Umbilical cord (tissue), 2 donors: ENCODE data around the gene MAN2A1. TPM values are rescaled to one million over a fixed set of nuclear protein-coding genes. Genes with fewer than 3 reads are reported as not detected.
"Not testable (repeated sequence)": the region's sequence is repeated elsewhere in the genome, so short reads cannot be mapped to it uniquely, and the experiment has no call there.

ENCODE experiments used
- DNase-seq: peaks from one replicate; pipeline ENCODE4 v3.0.0-alpha.2; 2015; ENCODE audit warnings: low spot score
- total RNA-seq: library from RNA; depleted of rRNA; stranded (reverse); fragments of >200 nt; gene quantifications from one replicate; pipeline ENCODE4 v1.2.3, GENCODE V29; 2014; ENCODE audit warnings: low replicate concordance; ENCODE audit not compliant: insufficient read depth

MAN2A1 gene
- total RNA-seq, 1 donor from 2014 or later: 69.8 TPM

DNA sequence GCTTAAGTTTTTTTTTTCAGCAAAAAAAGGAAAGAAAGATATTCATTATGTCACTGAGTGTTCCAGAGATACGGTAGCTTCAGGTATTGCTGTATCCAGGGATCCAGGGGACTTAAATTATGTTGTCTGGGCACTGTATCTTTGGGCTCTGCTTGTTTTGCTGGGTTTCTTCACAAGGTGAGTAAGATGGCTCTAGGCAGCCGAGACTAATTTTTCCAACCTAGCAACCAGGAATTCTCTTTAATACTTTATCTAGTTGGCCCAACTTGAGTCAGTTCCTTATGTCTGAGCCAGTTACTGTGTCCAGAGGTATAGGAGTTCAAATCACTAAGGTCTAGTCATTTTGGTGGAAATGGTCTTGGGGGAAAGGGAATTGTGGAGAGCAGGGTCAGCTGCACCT, 66.0 kb downstream of the MAN2A1 start:
- DNase-seq: no peak

DNA sequence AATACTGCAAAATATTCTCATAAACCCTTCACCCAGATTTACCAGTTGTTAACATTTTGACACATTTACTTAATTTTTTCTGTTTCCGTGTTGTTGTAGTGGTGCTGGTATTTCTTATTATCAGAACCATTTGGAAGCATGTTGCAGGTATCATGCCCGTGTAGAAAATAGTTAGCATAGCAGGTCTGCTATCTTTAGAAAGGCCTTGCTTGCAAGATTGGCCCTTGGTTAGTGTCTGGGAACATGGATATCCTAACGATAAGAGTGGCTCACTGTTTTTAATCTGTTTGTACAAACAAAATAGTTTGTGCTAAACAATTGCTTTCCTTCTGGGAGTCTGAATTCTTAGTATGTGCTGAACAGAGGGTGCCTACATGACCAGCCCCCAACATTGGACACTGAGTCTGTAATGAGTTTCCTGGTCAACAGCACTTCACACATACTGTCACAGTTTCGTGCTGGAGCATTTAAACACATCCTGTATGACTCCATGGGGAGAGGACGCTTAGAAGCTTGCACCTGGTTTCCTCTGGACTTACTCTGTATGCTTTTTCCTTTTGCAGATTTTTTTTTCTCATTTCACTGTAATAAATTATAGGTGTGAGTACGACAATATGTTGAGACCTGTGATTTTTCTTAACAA, 66.9 kb downstream of the MAN2A1 start:
- DNase-seq: no peak

DNA sequence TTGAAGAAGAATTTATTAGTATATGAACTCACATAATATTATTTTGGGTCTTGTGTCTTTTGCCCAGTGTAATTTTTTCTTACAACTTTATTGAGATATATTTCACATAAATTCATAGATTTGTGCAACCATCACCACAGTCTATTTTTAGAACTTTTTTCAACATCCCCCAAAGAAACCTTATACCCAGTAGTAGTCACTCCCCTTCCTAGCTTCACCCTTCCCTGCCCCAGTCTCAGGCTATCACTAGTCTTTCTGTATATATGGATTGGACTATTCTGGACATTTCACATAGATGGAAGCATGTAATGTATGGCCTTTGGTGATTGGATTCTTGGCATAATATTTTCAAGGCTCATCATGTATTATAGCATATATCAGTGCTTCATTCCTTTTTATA, 67.8 kb downstream of the MAN2A1 start:
- DNase-seq: no peak

DNA sequence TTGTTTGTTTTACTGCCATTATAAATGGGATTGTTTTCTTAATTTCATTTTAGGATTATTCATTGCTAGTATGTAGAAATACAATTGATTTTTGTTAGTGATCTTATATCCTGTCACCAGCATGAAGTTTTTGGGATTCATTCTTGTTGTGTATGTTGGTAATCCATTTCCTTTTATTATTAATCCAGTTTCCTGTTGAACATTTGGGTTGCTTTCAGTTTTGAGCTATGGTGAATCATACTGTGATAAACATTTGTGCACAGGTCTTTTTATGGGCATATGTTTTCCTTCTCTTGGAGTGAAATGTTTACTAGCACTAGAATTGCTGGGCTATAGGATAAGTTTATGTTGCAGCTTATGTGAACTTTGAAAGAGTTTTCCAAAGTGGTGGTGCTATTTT, 69.6 kb downstream of the MAN2A1 start:
- peak; percentile 46 for DNase-seq

DNA sequence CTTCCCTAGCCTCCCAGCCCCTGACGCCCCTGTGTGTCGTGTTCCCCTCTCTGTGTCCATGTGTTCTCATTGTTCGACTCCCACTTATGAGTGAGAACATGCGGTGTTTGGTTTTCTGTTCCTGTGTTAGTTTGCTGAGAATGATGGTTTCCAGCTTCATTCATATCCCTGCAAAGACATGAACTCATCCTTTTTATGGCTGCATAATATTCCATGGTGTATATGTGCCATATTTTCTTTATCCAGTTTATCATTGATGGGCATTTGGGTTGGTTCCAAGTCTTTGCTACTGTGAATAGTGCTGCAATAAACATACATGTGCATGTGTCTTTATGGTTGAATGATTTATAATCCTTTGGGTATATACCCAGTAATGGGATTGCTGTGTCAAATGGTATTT, 70.4 kb downstream of the MAN2A1 start:
- not testable (repeated sequence) for DNase-seq

DNA sequence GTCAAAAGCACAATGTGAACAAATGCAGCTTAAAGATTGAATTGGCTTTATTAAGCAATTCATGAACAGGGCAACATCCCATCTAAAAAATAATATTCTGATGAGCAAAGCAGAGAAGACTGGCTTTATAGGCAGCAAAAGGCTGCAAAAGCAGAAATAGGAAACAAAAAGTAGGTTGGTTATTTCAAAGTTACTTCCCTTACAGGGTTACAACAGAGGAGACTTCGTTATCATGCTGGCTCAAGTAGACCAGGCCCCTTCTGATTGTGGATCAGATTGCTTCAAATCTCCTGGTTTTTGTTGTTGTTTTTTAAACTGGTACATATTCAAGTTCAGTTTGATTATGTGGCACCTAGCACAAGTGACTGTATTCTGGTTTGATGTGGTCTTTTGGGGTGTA, 73.1 kb downstream of the MAN2A1 start:
- no peak for DNase-seq

DNA sequence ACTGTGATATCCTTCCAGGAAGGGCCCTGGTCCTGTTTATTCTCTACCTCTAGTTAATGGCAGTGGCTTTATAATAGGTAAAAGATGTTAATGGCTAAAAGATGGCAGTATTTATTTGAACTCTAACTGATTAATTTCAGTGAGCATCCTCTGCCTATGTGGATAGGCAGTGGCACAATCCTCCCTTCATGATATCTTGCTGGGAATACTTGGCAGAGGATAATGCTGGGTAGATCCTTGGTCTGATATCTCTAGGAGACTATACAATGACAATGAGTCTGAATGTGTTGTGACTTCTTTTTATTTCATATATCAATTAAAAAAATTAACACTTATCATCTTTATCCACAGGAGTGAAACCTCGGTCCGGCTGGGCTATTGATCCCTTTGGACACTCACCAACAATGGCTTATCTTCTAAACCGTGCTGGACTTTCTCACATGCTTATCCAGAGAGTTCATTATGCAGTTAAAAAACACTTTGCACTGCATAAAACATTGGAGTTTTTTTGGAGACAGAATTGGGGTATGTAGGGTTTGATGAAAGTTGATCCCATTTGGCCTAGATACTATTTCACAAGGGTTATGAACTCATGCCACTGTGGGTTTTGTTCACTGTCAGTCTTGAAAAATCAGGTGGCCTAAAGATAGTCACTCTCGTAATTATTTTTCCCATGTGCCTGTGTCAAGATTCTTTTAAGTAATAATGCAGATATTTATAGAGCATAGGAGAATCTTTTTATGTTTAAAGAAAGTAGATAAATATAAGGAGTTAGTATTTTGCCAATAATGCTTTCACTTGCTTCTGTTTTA, 77.7 kb downstream of the MAN2A1 start:
- no peak for DNase-seq

DNA sequence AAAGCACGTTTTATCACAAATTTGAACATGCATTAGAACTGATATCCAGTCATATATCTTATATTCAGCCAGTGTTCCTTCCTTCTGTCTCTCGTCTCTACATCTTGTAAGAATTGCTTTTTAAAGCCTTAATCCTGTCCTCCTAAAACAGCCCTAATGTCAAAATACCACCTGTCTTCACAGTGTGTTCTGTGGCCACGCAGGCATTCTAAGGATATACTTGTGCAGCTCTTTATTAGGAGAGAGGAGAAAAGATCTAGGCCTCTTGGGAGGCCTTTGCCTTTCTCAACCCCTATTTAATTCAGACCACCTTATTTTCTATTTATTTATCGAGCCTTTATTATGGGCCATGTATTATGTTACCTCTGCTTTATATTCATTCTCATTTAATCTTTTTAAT, 78.3 kb downstream of the MAN2A1 start:
- DNase-seq: no peak

DNA sequence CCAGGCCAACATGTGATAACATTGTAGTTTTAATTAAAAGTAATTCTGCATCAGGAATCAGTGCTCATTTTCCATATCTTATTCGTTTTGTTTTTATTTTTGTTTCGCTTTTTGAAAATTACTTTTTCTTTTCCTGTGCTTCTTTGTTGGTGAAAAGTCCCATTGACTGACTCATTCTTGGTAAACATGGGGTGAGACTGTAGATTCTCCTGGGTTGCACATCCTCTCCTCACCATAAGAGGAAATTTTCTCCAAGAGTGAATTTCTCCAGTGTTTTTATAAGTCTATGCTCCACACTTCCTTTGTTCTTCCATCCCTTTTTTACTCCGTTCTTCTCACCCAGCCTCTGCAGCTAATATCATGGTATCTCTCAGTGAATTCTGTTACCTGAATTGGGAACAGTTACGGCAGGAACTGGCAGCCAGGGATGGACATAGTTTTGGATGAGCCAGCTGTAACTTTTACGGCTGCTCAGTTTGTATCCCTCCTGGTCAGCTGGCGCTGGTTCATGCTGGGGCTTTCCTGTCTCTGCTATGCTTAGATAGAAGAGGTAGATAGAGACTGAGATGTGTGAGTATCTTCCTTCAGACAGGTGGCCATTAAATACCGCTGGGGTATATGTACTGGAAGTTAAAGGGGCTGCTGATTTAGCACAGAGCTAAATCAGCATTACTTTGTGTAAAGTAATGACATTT, 80.0 kb downstream of the MAN2A1 start:
- DNase-seq: no peak

DNA sequence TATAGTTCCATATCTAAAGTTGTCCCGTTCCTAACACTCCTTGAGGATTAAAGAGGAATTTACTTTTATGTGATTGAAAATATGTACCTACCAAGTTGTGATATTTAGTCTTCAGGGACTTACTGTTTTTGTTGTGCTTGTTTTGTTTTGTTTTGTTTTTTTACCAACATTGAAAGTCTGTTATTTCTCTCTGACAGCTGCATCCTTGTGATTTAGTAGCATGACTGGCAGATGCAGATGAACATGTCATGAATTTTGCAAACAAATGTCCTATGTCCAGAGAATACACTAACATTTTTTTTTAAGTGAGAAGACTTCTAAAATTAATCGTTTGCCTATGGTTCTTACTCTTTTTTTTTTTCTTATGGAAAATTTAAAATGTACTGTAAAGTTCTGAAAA, 85.4 kb downstream of the MAN2A1 start:
- DNase-seq: no peak

DNA sequence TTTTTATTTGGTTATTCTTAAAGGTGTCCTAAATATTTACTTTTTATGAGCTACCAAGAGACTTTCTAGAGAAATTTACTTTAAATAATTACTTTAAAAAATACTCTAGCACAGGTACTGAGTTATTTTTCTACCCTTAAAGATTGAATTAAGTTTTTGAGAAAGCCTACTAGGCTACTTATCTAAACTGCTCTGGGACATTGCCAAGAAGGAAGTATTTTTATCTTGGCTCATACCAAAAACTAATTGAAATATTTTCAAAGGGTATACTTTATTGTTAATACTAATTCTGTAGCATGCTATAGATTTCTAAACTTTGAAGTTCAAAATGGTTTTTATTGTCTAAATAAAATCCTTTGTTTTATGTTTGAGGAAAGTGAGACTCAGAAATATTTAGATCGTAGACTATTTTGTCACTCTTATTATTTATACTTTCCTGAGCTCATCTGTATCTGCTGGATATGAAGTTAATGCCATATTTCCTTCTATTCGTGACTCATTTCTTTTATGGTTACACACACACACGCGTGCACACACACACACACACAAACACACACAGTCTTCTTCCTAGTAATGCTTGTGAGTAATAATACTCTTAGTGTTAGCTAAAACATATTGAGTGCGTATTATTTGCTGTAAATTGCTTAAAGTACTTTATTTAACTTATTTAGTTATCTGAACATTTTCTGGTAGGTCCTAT, 89.5 kb downstream of the MAN2A1 start:
- peak; percentile 28 for DNase-seq

DNA sequence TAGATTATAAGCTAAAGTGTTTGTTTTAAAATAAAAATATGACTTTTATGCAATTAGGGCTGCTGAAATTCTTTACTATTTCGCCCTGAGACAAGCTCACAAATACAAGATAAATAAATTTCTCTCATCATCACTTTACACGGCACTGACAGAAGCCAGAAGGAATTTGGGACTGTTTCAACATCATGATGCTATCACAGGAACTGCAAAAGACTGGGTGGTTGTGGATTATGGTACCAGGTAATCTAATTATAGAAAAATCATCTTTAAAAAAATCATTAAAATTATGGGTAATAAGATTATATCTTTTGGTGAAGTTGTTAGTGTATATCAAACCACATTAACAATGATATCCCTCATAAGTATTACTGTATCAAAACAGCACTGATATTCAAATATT, 95.0 kb downstream of the MAN2A1 start:
- DNase-seq: no peak

DNA sequence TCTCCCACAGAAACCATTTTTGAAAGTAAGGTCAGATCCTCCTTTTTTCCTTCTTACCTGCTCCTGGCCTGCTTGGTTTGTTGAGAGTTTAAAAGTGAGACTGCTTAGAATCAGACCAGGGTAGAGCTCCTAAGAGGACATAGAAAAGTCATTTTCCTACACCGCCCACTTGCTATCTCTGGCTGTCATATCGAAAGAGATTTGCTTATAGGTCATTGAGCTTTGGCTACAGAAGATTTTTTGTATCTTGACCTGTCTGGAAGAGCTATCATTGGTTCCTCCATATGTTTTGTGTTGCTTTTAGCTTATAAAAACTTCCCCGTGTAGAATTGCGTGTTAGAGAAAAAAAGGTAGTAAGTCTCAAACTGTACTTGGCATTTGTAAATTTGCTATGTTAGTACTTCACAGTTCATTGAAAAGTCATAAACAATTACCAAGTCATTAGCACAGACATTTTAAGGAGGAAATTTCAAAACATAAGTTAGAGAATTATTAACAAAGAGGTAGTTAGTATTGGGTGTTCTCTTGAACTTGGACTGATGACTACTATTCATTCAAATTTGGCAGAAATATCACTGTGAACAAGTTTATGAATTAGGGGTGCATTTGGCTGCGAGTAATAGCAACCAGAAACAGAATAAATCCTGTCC, 96.6 kb downstream of the MAN2A1 start:
- DNase-seq: no peak

DNA sequence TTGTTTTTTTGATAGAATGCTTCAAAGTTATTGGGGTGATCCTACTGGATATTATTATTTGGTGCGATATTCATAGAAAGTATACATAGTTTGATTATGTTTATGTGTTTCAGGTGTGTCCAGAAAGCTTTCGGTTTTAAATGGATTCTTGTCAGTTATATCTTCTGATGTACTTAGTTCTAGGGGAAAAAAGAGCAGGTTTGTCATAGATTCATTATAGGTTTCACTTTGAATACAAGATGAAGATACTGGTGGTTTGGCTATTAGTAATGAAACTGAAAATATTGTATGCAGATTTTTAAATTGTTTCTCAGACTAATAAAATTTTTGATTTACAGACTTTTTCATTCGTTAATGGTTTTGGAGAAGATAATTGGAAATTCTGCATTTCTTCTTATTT, 98.9 kb downstream of the MAN2A1 start:
- no peak for DNase-seq

DNA sequence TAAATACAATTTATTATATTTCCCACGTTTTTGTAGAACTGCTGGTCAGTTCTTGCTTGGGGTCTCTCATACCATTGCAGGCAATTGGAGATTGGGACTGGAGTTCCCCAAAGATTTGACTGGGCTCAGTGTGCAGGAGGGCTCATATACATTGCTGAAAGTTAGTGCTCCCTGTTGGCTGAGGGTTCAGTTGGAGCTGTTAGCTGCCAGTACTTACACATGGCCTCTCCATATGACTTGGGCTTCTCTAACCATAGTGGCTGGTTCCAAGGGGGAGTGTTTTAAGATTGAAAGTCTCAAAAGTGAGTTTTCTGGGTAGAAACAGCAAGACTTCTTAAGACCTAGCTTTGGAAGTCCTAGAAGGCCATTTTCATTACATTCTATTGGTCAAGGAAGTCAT, 102.9 kb downstream of the MAN2A1 start:
- no peak for DNase-seq

DNA sequence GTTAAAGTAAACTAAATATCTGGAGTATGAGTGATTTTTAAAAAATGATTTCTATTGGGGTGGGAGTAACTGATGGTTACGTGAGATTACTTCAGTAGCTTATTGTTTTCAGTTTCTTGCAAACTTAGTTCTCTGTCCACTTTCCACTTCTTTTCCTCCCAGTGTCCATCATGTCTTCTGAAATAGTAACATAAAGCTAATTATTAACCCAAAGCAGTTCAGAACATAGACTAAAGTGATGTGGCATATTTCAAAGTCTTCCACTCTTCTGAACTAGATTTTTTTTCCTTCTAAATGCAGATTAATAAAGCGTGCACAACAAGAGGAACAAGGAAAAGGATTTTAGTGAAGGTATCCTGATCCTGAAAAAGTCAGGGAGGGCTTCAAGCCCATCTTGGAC, 114.1 kb downstream of the MAN2A1 start:
- no peak for DNase-seq

DNA sequence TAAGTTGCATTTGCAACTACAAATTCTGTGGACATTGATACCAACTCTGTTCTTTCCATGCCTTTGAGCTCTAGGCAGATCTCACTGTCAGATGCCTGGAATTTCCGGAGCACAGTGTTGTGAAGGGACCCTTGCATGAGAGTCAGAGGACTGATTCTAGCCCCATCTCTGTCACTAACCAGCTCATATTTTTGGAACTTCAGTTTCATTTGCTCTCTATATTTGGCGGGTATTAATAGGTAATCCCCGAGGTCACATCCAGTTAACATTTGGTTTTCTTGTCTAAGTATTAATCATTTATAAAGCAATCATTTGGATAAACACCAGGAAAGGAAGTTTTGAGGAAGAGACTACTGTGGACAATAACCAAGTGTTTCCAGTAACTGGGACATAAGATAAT, 115.7 kb downstream of the MAN2A1 start:
- no peak for DNase-seq

DNA sequence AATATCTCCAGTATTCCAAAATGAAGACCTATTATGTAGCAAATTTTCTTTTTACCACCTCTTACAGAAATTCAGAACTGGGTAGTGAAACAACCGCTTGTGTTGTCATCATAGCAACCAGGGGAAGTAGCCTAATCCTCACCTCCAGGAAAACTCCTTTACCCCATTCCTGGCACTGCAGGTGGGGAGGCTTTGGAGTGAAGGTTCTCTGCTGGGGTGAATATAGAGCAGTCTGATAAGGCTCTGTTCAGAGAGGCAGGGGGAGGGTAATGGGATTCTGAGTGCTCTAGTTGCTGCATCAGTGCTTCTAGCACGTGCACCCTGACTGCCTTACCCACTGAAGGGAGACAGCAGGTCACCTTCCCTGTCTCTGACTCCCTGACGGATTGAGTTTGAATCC, 116.2 kb downstream of the MAN2A1 start:
- no peak for DNase-seq

DNA sequence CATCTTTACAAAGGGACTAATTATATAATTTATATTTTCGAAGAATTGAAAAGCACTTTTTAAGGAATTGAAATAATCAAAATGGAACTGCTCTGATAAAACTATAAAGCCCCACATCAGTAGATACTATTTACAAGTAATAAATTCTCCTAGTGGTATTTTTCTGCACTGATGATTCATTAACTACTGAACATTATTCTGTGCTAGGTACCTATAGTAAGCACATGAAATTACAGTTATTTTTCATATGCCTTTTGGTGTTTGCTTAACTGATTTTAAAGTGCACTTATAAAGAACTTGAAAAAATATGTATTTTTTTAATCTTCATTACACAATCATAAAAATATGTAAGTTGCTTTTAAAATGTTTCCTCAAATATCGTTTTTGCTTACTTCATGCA, 123.0 kb downstream of the MAN2A1 start:
- no peak for DNase-seq

DNA sequence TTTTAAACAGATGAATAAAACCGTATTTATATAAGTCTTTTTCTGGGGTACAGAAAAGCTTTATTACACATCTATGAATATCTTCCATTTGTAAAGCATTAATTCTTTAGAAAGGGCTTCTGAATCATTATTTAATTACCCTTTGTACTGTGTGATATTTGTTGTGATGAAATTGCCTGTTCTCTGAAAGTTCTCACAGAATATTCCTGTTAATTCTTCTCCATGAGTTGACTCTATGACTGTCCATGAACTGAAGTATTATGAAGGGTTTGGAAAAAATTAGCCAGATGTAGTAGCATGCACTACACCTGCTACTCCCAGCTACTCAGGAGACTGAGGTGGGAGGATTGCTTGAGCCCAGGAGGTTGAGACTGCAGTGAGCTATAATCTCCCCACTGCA, 127.0 kb downstream of the MAN2A1 start:
- no peak for DNase-seq

DNA sequence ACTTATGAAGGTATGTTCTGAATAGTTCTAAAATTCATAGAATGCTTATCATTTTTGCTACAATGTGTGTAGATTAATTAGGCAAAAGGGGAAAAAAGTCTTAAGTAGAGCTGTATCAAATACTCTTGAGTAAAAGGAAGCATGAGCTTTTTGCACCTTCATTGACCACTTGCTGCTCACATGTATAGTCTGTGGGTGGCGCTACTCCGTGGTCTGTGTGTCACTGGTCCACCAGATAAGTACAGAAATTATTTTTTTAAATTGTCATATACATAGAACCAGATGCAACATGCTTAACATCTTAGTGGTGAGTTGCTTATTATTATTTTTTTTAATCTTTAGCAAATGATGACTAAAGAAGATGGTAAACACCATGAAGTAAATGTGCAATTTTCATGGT, 130.2 kb downstream of the MAN2A1 start:
- DNase-seq: no peak

DNA sequence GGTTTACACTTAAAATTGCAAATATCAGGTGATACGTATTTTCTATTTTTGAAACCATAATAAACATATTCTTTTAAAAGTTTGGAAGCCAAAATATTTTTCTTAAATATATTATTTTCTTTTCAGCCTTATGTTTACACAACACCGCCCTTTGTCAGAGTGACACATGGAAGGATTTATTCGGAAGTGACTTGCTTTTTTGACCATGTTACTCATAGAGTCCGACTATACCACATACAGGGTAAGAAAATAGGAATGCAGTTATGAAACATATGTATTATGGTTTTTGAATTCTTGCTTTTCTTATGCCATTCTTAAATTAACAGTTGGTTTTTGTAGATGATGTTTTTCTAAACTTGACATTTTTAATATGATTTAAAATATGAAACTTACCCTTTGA, 133.9 kb downstream of the MAN2A1 start:
- no peak for DNase-seq
